GM10248 (cell line): ENCODE results near the gene CXCR5.

ENCODE experiments used
- CTCF ChIA-PET: fragments of 300-600 bp; sonication (Branson Sonifier 250); formaldehyde crosslinking; extraction: SDS; loops from one replicate; lab custom pipeline; 2021; ENCODE audit warnings: antibody characterized with exemption; lab: Yijun Ruan, JAX
- POLR2A ChIA-PET: fragments of 350-650 bp; sonication (Branson Sonifier 250); formaldehyde crosslinking; extraction: SDS; loops from one replicate; lab custom pipeline; 2020; ENCODE audit warnings: antibody characterized with exemption; lab: Yijun Ruan, JAX
- DNase-seq: peaks from one replicate; pipeline ENCODE4 v3.0.0; 2012; ENCODE audit errors: extremely low spot score
- CTCF ChIP-seq: IDR thresholded peaks from 2 replicates; pipeline ENCODE4 v1.5.1; 2012; ENCODE audit warnings: mild to moderate bottlenecking, low read depth; ENCODE audit errors: extremely low read depth, missing control alignments, control extremely low read depth

CXCR5 gene

DNA sequence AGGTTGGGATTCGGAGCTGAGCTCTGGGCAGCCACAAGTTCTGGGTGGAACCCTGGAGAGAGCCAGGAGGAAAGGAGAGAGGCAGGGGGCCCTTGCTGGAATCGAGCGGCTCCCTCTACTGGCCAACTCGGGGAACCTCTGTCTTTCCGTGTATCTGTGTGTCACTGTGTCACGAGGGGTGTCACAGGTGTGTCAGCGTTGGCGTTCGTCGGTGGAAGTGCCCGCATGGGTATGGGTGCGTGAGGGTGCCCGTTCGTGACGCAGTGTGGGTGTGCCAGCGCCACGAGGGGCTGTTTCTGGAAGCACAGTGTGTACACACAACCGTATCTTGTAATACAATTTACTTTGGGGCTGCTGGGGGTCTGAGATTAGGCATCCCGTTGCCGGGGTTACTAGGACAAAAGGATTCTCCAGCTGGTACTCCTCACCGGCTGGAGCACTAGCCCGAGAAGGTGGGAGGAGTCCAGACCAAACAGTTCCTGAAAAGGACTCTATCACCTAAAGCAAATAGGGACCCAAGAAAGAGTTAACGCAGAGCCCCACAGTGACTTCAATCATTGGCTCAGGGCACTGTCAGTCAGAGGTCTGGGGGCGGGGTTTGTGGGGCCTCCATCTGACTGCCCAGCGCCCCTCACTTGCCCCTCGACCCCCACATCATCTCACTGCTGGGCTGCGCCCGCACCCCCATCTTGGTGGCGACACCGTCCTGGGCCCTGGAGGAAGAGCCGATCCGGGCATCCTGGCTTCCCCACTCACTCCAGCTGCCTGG lies 44.6 kb downstream of the CXCR5 start:
- peak; percentile 95 for DNase-seq
- ChIA-PET CTCF (interaction anchor here (0.7 to 3.5 kb wide), 16 partner anchors 11 to 268 kb away, joined by 3 to 13 read pairs (median 4); partner anchors contain the start of genes CXCR5 and UPK2), POLR2A (interaction anchor here (0.6 kb wide), 1 partner anchor 414 kb away, joined by 4 read pairs; no protein-coding TSS in a partner anchor)
- peak; percentile 82 for TF ChIP-seq CTCF

GRCh38 chr11:118928870-118929500 lies 45.3 kb downstream of the CXCR5 start:
- no peak for TF ChIP-seq CTCF
- no peak for DNase-seq
- ChIA-PET CTCF (interaction anchor here (1.0 to 3.5 kb wide), 16 partner anchors 10 to 271 kb away, joined by 3 to 45 read pairs (median 4); partner anchors contain the start of genes CENATAC, CXCR5 and UPK2), POLR2A (interaction anchor here (0.6 kb wide), 1 partner anchor 413 kb away, joined by 4 read pairs; no protein-coding TSS in a partner anchor)

DNA sequence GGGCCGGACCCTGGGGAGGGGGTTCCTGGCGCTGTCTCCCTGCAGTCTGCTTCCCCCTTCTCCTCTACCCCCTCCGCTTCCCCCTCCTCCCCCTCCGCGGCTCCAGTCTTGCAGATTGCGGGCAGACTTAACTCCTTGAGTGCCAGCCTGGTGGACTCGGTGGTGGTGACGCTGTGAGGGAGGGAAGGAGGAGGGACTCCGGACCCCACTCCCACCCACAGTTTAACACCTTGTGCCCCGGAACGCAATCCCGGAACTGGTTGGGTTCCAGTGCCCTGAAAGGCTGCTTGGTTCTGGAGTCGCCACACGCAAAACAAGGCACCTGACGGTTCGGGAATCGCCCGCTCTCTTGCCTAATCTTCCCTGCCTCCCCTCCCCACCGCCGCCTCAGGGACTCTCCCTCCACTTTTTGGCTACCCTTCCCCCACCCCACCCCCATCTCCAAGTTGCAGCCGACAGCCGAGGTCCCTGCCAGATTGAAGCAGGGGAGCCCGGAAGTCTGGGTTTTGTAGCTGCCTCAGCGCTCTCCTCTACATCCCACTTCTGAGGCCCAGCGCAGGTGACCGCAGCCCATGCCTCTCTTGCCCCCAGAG lies 45.9 kb downstream of the CXCR5 start:
- POLR2A ChIA-PET: interaction anchor here (0.6 to 1.0 kb wide), 3 partner anchors 41 to 337 kb away, joined by 3 to 4 read pairs (median 3); no protein-coding TSS in a partner anchor
- no peak for TF ChIP-seq CTCF
- peak; percentile 66 for DNase-seq
- CTCF ChIA-PET: interaction anchor here (0.6 to 3.6 kb wide), 36 partner anchors 8 to 325 kb away, joined by 3 to 45 read pairs (median 4); partner anchors contain the start of genes CENATAC, CXCR5 and UPK2

DNA sequence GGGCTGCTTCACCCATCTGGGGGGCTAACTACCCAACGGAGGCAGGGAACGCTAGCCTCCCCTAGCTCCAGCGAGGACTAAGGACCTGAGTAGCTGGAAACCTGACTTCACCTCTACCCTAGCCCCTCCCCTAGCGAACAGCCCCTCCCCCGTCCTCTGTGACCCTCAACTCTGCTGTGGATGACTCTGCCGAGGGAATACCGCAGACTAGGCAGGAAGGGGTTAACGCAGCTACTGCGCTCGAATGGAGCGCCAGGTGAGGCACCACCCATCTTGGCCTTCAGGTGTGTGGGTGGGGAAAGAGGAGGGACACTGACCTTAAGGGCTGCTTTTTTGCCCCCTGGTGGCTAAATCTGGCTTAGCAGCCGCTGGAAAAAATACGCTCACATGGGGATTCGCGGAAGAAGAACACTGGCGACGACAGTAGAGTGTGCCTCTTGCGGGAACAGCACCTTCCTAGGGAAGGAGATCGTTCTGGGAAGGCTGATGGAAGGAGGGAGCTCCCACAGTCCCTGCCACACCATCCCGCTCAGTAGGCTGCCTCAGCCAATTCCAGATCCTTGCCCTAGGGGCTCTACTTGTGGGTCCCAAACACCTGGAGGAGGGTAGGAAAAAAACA lies 46.5 kb downstream of the CXCR5 start:
- ChIA-PET CTCF (interaction anchor here (0.6 to 3.6 kb wide), 38 partner anchors 8 to 391 kb away, joined by 3 to 45 read pairs (median 4); partner anchors contain the start of genes CENATAC, CXCR5, DDX6 and UPK2), POLR2A (interaction anchor here (0.6 to 1.0 kb wide), 3 partner anchors 42 to 338 kb away, joined by 3 to 4 read pairs (median 3); no protein-coding TSS in a partner anchor)
- DNase-seq: peak; percentile 82
- peak; percentile 84 for TF ChIP-seq CTCF

DNA sequence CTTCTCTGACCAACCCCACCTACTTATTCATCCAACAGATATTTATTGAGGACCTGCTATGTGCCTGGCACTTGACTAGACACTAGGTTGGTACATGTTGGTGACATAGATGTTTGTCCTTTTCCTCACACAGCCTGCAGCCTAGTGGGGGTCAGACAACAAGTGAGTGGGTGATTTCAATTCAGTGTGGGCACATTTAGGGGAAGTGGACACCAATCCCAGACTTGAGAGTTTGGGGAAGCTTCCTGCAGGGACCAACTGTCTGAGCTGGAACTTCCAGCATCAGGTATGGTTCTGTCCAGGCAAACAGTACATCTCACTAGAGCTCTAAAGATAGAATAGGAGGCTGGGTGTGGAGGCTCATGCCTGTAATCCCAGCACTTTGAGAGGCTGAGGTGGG lies 47.9 kb downstream of the CXCR5 start:
- ChIA-PET POLR2A (no interaction called here), CTCF (interaction anchor here (0.6 to 3.6 kb wide), 10 partner anchors 8 to 242 kb away, joined by 3 to 45 read pairs (median 12); partner anchors contain the start of gene DDX6)
- no peak for DNase-seq
- no peak for TF ChIP-seq CTCF

- ChIA-PET CTCF (interaction anchor here (1.6 to 2.0 kb wide), 2 partner anchors 9 to 244 kb away, joined by 4 to 13 read pairs; no protein-coding TSS in a partner anchor), POLR2A (no interaction called here)
- TF ChIP-seq CTCF: no peak
- DNase-seq: no peak
These were observed 49.8 kb downstream of the CXCR5 start for GRCh38 chr11:118933486-118933885.
